Lung (tissue), 12 donors: ENCODE results near the gene IGDCC3. TPM values are rescaled to one million over a fixed set of nuclear protein-coding genes. Genes with fewer than 3 reads are reported as not detected.

Experiments used
- ATAC-seq: fragments of 200-7000 bp; cut with Tn5 transposase; one replicate; pipeline ENCODE4 v1.9.1; 2020; ENCODE audit warnings: moderate number of reproducible peaks; ENCODE audit not compliant: insufficient read depth, low FRiP score
- DNase-seq, 3 donors: peaks; one replicate each; pipeline ENCODE4 v3.0.0-alpha.2; 2013 to 2017
- H3K27ac ChIP-seq, 2 donors: one replicate each; pipeline ENCODE4 v1.5.1; 2013; ENCODE audit warnings: mild to moderate bottlenecking in 2 of 2, moderate library complexity in 2 of 2, control low read depth in 1 of 2, inconsistent platforms in 1 of 2, low read depth in 1 of 2, low read length in 1 of 2
- H3K27me3 ChIP-seq, 3 donors: one replicate each; pipeline ENCODE4 v1.5.1; 2013; ENCODE audit warnings: low read length in 2 of 3; ENCODE audit not compliant: control insufficient read depth in 3 of 3, insufficient read depth in 3 of 3
- H3K36me3 ChIP-seq, 4 donors: one replicate each; pipeline ENCODE4 v1.5.1; 2013; ENCODE audit warnings: low read length in 4 of 4, mild to moderate bottlenecking in 1 of 4, moderate library complexity in 1 of 4; ENCODE audit not compliant: control insufficient read depth in 4 of 4, insufficient read depth in 4 of 4
- H3K4me1 ChIP-seq, 5 donors: one replicate each; pipeline ENCODE4 v1.5.1; 2013; ENCODE audit warnings: low read length in 5 of 5, mild to moderate bottlenecking in 2 of 5, moderate library complexity in 1 of 5; ENCODE audit not compliant: control insufficient read depth in 5 of 5, insufficient read depth in 5 of 5
- H3K4me3 ChIP-seq: one replicate; pipeline ENCODE4 v1.5.1; 2013; ENCODE audit warnings: mild to moderate bottlenecking, control low read depth, moderate library complexity
- H3K9ac ChIP-seq, 2 donors: one replicate each; pipeline ENCODE4 v1.5.1; 2013; ENCODE audit warnings: low read length in 2 of 2, control low read depth in 1 of 2; ENCODE audit not compliant: insufficient read depth in 1 of 2
- H3K9me3 ChIP-seq, 4 donors: one replicate each; pipeline ENCODE4 v1.5.1; 2013; ENCODE audit warnings: low read length in 3 of 4, mild to moderate bottlenecking in 1 of 4, moderate library complexity in 1 of 4; ENCODE audit not compliant: control insufficient read depth in 4 of 4, insufficient read depth in 3 of 4
- WGBS, 2 donors: extraction: QIAGEN DNeasy Blood & Tissue Kit; methylation state at CpG; one replicate each; pipeline ENCODE4 v1.1.7; 2013; 5-methylcytosine and 5-hydroxymethylcytosine counted together
- polyA plus RNA-seq, 2 donors: library from polyadenylated mRNA; stranded (reverse); fragments of 200-250 nt; gene quantifications; one replicate each; pipeline ENCODE4 v1.2.1, GENCODE V29; 2013
- total RNA-seq, 2 donors: library from RNA; depleted of rRNA in 1 of 2; stranded (reverse); fragments of >200 nt in 1 of 2; gene quantifications; one replicate each; pipeline ENCODE4 v1.2.1, GENCODE V29; 2014 to 2021
- TF ChIP-seq, protein P1 (sequence below): IDR thresholded peaks from 2 replicates; pipeline ENCODE4 v1.5.1; 2012; ENCODE audit warnings: mild to moderate bottlenecking; ENCODE audit errors: control extremely low read depth, extremely low read depth
- donor health status: control.
- donor health status: control.
- donor health status: Bipolar disorder and iron deficiency.
- donor health status: healthy.
- donor health status: DM: yes; HTN: yes; CAD: no.

The IGDCC3 gene
- total and polyA plus RNA-seq, 4 donors: 0.09 to 1.3 TPM; not detected in 2

DNA sequence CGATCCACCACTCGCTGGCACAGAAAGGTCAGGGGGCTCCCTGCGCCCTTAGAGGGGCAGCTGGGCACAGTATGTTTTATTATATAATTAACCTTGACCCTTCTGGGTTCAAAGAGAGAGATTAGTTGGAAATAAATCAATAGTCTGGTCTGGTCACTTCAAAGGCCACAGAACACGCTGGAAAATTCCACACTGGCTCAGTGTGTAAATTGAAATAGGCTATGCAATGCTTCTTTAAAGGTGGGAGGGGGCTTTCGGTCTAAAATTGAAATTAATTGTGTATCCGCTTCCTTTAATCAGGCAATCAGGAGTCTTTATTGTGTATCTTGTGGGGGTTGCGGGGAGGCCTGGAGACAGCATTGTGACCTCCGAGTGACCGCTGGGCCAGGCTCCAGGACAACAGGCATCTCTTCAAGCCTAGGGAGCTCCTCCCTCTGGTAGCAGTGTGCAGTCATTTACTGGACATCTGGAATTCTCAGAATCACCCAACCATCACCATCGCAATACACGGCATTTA lies 65.3 kb downstream of the IGDCC3 start:
- DNase-seq: peak; percentile 69 to 82 (median 81)
- H3K27ac ChIP-seq: no peak overlapping the region

DNA sequence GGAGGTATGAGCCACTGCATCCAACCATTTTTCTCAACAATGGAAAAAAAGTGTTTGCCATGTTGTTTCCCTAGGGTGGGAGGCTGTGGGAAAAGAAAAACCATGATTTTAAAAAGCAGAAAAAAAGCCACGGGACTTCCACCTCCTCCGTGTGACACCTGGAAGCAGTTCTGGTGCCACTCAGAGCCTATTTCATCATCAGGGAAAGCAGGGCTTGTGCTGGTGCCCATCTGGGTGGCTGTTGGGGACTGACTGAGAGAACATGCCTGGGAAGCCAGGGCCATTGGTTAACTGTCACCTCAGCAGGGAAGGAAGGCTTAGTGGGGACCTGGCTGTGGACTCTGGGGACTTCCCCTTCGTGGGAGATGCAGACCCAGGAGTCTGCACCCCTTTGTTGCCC lies 66.0 kb downstream of the IGDCC3 start:
- H3K36me3 ChIP-seq: no peaks in the 10 kb centered on the region
- H3K9ac ChIP-seq: no peak overlapping the region
- H3K9me3 ChIP-seq: no peaks in the 10 kb centered on the region
- peaks cover 0 to 19% (median 3%) of the 10 kb centered on the region in 5 donors for H3K4me1 ChIP-seq
- WGBS, 2 donors: 30 to 39% methylated on average over 3 of the region's 3 CpGs
- H3K4me3 ChIP-seq: no peak overlapping the region
- peak overlapping the region in 1 of 2 donors; percentile 24 for H3K27ac ChIP-seq
- DNase-seq (no peak), ATAC-seq (no peak)
- no peaks in the 10 kb centered on the region for H3K27me3 ChIP-seq
- TF ChIP-seq, protein P1, sequence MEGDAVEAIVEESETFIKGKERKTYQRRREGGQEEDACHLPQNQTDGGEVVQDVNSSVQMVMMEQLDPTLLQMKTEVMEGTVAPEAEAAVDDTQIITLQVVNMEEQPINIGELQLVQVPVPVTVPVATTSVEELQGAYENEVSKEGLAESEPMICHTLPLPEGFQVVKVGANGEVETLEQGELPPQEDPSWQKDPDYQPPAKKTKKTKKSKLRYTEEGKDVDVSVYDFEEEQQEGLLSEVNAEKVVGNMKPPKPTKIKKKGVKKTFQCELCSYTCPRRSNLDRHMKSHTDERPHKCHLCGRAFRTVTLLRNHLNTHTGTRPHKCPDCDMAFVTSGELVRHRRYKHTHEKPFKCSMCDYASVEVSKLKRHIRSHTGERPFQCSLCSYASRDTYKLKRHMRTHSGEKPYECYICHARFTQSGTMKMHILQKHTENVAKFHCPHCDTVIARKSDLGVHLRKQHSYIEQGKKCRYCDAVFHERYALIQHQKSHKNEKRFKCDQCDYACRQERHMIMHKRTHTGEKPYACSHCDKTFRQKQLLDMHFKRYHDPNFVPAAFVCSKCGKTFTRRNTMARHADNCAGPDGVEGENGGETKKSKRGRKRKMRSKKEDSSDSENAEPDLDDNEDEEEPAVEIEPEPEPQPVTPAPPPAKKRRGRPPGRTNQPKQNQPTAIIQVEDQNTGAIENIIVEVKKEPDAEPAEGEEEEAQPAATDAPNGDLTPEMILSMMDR: no peak

More for the DNA sequence above, 65.3 kb downstream of the IGDCC3 start:
- no peak overlapping the region for H3K9ac ChIP-seq
- H3K9me3 ChIP-seq: no peaks in the 10 kb centered on the region
- no peaks in the 10 kb centered on the region for H3K36me3 ChIP-seq
- TF ChIP-seq, protein P1: no peak
- WGBS, 2 donors: 64 to 83% methylated on average over 11 of the region's 11 CpGs
- no peak overlapping the region for H3K4me3 ChIP-seq
- peaks cover 0 to 19% (median 3%) of the 10 kb centered on the region in 5 donors for H3K4me1 ChIP-seq
- ATAC-seq: no peak
- H3K27me3 ChIP-seq: no peaks in the 10 kb centered on the region

DNA sequence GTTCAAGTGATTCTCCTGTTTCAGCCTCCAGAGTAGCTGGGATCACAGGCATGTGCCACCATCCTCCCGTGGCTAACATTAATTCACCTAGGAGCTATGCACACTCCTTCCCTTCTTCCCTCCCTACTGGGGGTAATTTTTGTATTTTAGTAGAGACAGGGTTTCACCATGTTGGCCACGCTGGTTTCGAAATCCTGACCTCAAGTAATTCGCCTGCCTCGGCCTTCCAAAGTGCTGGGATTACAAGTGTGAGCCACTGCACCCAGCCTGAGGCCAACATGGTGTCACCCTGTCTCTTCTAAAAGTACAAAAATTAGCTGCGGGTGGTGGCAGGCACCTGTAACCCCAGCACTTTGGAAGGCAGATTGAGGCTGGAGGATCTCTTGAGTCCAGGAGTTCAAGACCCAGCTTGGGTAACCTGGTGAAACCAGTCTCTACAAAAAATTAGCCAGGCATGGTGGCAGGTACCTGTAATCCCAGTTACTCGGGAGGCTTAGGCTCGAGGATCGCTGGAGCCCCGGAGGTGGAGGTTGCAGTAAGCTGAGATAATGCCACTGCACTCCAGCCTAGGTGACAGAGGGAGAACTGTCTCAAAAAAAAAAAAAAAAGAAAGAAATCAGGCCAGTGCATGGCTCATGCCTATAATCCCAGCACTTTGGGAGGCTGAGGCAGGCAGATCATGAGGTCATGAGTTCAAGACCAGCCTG lies 67.2 kb downstream of the IGDCC3 start:
- ATAC-seq (no peak), DNase-seq (no peak)
- Histone ChIP-seq H3K9ac (no peak overlapping the region), H3K4me3 (no peak overlapping the region), H3K9me3 (no peaks in the 10 kb centered on the region), H3K4me1 (peaks cover 0 to 19% (median 3%) of the 10 kb centered on the region in 5 donors), H3K27ac (no peak overlapping the region), H3K36me3 (no peaks in the 10 kb centered on the region), H3K27me3 (no peaks in the 10 kb centered on the region)
- 65 to 74% methylated on average over 10 of the region's 10 CpGs for WGBS, 2 donors
- TF ChIP-seq, protein P1: no peak
